ENCODE measurements around the gene ADA.
"Not testable (repeated sequence)": the region's sequence is repeated elsewhere in the genome, so short reads cannot be mapped to it uniquely, and the experiment has no call there.

ADA gene

GRCh38 chr20:44597930-44598329 lies 53.6 kb downstream of the ADA start:
- DNase-seq: no peak

GRCh38 chr20:44597516-44597915 lies 54.0 kb downstream of the ADA start:
- DNase-seq: no peak

GRCh38 chr20:44596876-44597275 lies 54.6 kb downstream of the ADA start:
- no peak for DNase-seq

- DNase-seq: no peak
Measured at GRCh38 chr20:44596010-44596409, 55.5 kb downstream of the ADA start.

GRCh38 chr20:44594730-44595129 lies 56.8 kb downstream of the ADA start:
- peak in 1 of 2 donors; percentile 44 for DNase-seq

- no peak for DNase-seq
Measured at GRCh38 chr20:44593751-44594150, 57.7 kb downstream of the ADA start.

GRCh38 chr20:44592366-44592765 lies 59.1 kb downstream of the ADA start:
- DNase-seq: no peak

- DNase-seq: no peak
Measured at GRCh38 chr20:44590980-44591778, 60.3 kb downstream of the ADA start.

- no peak for DNase-seq
Measured at GRCh38 chr20:44589537-44589936, 62.0 kb downstream of the ADA start.

GRCh38 chr20:44588321-44588720 lies 63.2 kb downstream of the ADA start:
- not testable (repeated sequence) for DNase-seq

GRCh38 chr20:44587035-44587980 lies 64.2 kb downstream of the ADA start:
- no peak for DNase-seq

- DNase-seq: peak in 1 of 2 donors; percentile 83
Measured at GRCh38 chr20:44586289-44586911, 65.1 kb downstream of the ADA start.

- DNase-seq: no peak
Measured at GRCh38 chr20:44585057-44585963, 66.2 kb downstream of the ADA start.

GRCh38 chr20:44584162-44584561 lies 67.3 kb downstream of the ADA start:
- no peak for DNase-seq

- no peak for DNase-seq
Measured at GRCh38 chr20:44583157-44583556, 68.3 kb downstream of the ADA start.

GRCh38 chr20:44582311-44583025 lies 69.0 kb downstream of the ADA start, which contains the start of gene PKIG:
TSS of gene PKIG (plus strand) at chr20:44582579. CDS start at chr20:44614557, 31,978 bp downstream.
- no peak for DNase-seq

GRCh38 chr20:44581515-44581914 lies 70.0 kb downstream of the ADA start:
- DNase-seq: no peak

GRCh38 chr20:44580581-44581268 lies 70.8 kb downstream of the ADA start:
- DNase-seq: no peak

- no peak for DNase-seq
Measured at GRCh38 chr20:44579313-44580081, 72.0 kb downstream of the ADA start.

- peak in 1 of 2 donors; percentile 43 for DNase-seq
Measured at GRCh38 chr20:44576297-44576696, 75.2 kb downstream of the ADA start.
